Measurements from ENCODE around the gene PCYOX1L. TPM values are rescaled to one million over a fixed set of nuclear protein-coding genes. Genes with fewer than 3 reads are reported as not detected.

Gene PCYOX1L
- total RNA-seq, 1 experiment from 2014 or later, result 15.3 TPM

DNA sequence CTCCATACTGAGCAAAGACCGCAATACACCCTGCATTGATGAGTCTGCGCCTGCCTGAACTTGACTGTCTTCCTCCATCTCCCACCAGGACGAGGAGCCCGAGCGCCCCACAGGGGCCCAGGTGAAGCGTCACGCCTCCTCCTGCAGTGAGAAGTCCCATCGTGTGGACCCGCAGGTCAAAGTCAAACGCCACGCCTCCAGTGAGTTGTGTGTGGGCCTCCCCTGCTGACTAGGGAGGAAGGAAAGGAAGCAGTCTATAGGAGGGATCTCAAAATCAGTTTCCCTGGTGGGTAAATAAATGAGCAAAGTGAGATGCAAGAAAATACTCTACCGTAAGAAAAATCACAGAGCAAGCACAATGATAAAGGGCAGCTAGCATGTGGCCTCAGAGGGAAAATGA, 35.3 kb upstream of the PCYOX1L start:
- Mint-ChIP-seq H3K4me1 (peaks cover 6 to 8% of the 10 kb centered on the region in 2 experiments), H3K27me3 (ENCODE audit: low read depth) (no peaks in the 10 kb centered on the region; the same call in 1 of the 2 replicates), H3K4me3 (no peak overlapping the region), H3K9me3 (no peaks in the 10 kb centered on the region), H3K36me3 (ENCODE audit: insufficient read depth in 1 of 3, low read depth in 3 of 3) (no peaks in the 10 kb centered on the region), H3K27ac (no peak overlapping the region)
- Histone ChIP-seq H2BK20ac (ENCODE audit: low read depth, low read length, poor library complexity, severe bottlenecking) (no peak overlapping the region), H3K79me1 (ENCODE audit: insufficient read depth, low read depth, low read length, poor library complexity, severe bottlenecking) (no peaks in the 10 kb centered on the region), H4K8ac (replicated peaks; ENCODE audit: insufficient read length, low read depth, low read length) (no peak overlapping the region), H4K91ac (ENCODE audit: insufficient read length, low read depth, low read length) (no peak overlapping the region), H3K27ac (ENCODE audit: insufficient read length, low read depth, low read length) (no peak overlapping the region), H3K23me2 (ENCODE audit: insufficient read length, low read depth, low read length, poor library complexity, severe bottlenecking) (peaks cover 3% of the 10 kb centered on the region), H3K27me3 (ENCODE audit: insufficient read depth, low read length) (no peaks in the 10 kb centered on the region; the same call in 1 of the 2 replicates), H2AK5ac (ENCODE audit: insufficient read length, low read length) (no peak overlapping the region), H2BK15ac (ENCODE audit: low read depth, low read length) (no peak overlapping the region), H3K4ac (ENCODE audit: low read depth, low read length) (no peak overlapping the region), H3K79me2 (ENCODE audit: insufficient read depth, low read length) (no peaks in the 10 kb centered on the region), H3K23ac (ENCODE audit: insufficient read length, low read depth, low read length) (no peak overlapping the region), H4K5ac (ENCODE audit: insufficient read length, low read depth, low read length) (no peak overlapping the region), H2BK12ac (ENCODE audit: insufficient read length, low read depth, low read length) (no peak overlapping the region), H4K20me1 (ENCODE audit: control insufficient read depth, insufficient read depth, insufficient read length) (no peaks in the 10 kb centered on the region), H3K9ac (ENCODE audit: extremely low read depth, insufficient read length, low read length) (no peak overlapping the region), H3K56ac (ENCODE audit: insufficient read length, low read depth, low read length) (no peak overlapping the region), H3K4me2 (ENCODE audit: insufficient read depth, insufficient read length, low read length) (no peak overlapping the region), H3K4me1 (ENCODE audit: insufficient read depth, low read length) (no peaks in the 10 kb centered on the region), H3T11ph (ENCODE audit: low read length) (no peak overlapping the region), H3K14ac (ENCODE audit: insufficient read depth, low read length) (no peak overlapping the region), H3K9me3 (ENCODE audit: control insufficient read depth, low read depth, low read length) (no peaks in the 10 kb centered on the region), H2AFZ (ENCODE audit: low read length) (no peak overlapping the region), H3K18ac (ENCODE audit: insufficient read length, low read depth, low read length) (no peak overlapping the region), H2BK5ac (ENCODE audit: insufficient read length, low read length) (no peak overlapping the region), H2BK120ac (ENCODE audit: low read depth, low read length, poor library complexity, severe bottlenecking) (no peak overlapping the region)
- TF ChIP-seq, protein P1, sequence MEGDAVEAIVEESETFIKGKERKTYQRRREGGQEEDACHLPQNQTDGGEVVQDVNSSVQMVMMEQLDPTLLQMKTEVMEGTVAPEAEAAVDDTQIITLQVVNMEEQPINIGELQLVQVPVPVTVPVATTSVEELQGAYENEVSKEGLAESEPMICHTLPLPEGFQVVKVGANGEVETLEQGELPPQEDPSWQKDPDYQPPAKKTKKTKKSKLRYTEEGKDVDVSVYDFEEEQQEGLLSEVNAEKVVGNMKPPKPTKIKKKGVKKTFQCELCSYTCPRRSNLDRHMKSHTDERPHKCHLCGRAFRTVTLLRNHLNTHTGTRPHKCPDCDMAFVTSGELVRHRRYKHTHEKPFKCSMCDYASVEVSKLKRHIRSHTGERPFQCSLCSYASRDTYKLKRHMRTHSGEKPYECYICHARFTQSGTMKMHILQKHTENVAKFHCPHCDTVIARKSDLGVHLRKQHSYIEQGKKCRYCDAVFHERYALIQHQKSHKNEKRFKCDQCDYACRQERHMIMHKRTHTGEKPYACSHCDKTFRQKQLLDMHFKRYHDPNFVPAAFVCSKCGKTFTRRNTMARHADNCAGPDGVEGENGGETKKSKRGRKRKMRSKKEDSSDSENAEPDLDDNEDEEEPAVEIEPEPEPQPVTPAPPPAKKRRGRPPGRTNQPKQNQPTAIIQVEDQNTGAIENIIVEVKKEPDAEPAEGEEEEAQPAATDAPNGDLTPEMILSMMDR (conservative IDR thresholded peaks at IDR 0.05), result no peak
- peak; percentile 49 for DNase-seq
- no CpG with 5 or more reads among the region's 12 CpGs for WGBS (ENCODE audit: extremely low coverage, insufficient read length, low lambda C conversion rate)

Data from H9 (cell line).